H1 (cell line): ENCODE data around the gene OR2T35. TPM values are rescaled to one million over a fixed set of nuclear protein-coding genes. Genes with fewer than 3 reads are reported as not detected.

Source experiments
- CTCF ChIA-PET: fragments of 300-600 bp; sonication (Branson Sonifier 250); formaldehyde crosslinking; loops from one replicate; lab custom pipeline; 2021; ENCODE audit not compliant: partially characterized antibody; lab: Charles Lee
- POLR2A ChIA-PET: fragments of 300-600 bp; sonication (Branson Sonifier 250); formaldehyde crosslinking; loops from one replicate; lab custom pipeline; 2021; ENCODE audit warnings: inconsistent platforms; ENCODE audit not compliant: partially characterized antibody; lab: Charles Lee
- DNase-seq, 2 experiments: peaks; one replicate each; pipeline versions ENCODE4 v3.0.0 to v3.0.0-alpha.2; 2010 to 2022; ENCODE audit warnings: low spot score in 2 of 2, low read depth in 1 of 2, mixed read lengths in 1 of 2
- FAIRE-seq: peaks from 2 replicates; lab custom pipeline; 2011; peaks lifted over from hg19 to GRCh38; lab: Jason Lieb, UNC
- H2AFZ ChIP-seq: 2 replicates; pipeline ENCODE4 v1.8.1; 2012; ENCODE audit warnings: low read length, inconsistent platforms
- H2AK5ac ChIP-seq: 2 replicates; pipeline ENCODE4 v1.6.1; 2013; ENCODE audit warnings: low read depth, low read length
- H2BK120ac ChIP-seq: replicated peaks from 2 replicates; pipeline ENCODE3; 2013; ENCODE audit warnings: low read depth, low read length, inconsistent platforms
- H2BK12ac ChIP-seq: 2 replicates; pipeline ENCODE4 v1.6.1; 2013; ENCODE audit warnings: low read depth, low read length
- H2BK15ac ChIP-seq: 2 replicates; pipeline ENCODE4 v1.6.1; 2013; ENCODE audit warnings: low read length
- H2BK20ac ChIP-seq: 2 replicates; pipeline ENCODE4 v1.6.1; 2013; ENCODE audit warnings: low read length
- H2BK5ac ChIP-seq: 2 replicates; pipeline ENCODE4 v1.6.1; 2013; ENCODE audit warnings: low read depth, low read length
- H3K14ac ChIP-seq: 2 replicates; pipeline ENCODE4 v1.6.1; 2013; ENCODE audit warnings: inconsistent platforms; ENCODE audit not compliant: insufficient read length
- H3K18ac ChIP-seq: 2 replicates; pipeline ENCODE4 v1.6.1; 2013; ENCODE audit warnings: low read length; ENCODE audit errors: extremely low read depth
- H3K23ac ChIP-seq: 2 replicates; pipeline ENCODE4 v1.6.1; 2013; ENCODE audit warnings: inconsistent platforms; ENCODE audit not compliant: insufficient read length
- H3K23me2 ChIP-seq: 2 replicates; pipeline ENCODE4 v1.6.1; 2013; ENCODE audit warnings: low read depth, low read length
- H3K27ac ChIP-seq: 2 replicates; pipeline ENCODE4 v1.6.1; 2011; ENCODE audit warnings: low read depth, low read length, inconsistent platforms
- H3K27me3 ChIP-seq, 4 experiments: replicated peaks in 1 of 4; 1 replicate in 1 of 4; 2 replicates in 3 of 4; pipeline versions ENCODE4 v1.6.1 to v1.8.1; 2011 to 2013; ENCODE audit warnings: low read length in 3 of 4, mild to moderate bottlenecking in 3 of 4, inconsistent platforms in 2 of 4, mixed read lengths in 2 of 4, moderate library complexity in 1 of 4; ENCODE audit not compliant: control insufficient read depth in 3 of 4, insufficient read depth in 3 of 4; ENCODE audit errors: extremely low read depth in 1 of 4
- H3K36me3 ChIP-seq, 4 experiments: 2 replicates each; pipeline versions ENCODE4 v1.6.1 to v1.8.1; 2011 to 2013; ENCODE audit warnings: mild to moderate bottlenecking in 4 of 4, low read length in 3 of 4, moderate library complexity in 2 of 4, control low read depth in 1 of 4, inconsistent platforms in 1 of 4; ENCODE audit not compliant: insufficient read depth in 4 of 4, control insufficient read depth in 2 of 4
- H3K4ac ChIP-seq: replicated peaks from 2 replicates; pipeline ENCODE3; 2013; ENCODE audit warnings: low read length, low read depth, mixed read lengths, inconsistent platforms; ENCODE audit not compliant: insufficient read length
- H3K4me1 ChIP-seq, 4 experiments: replicated peaks in 1 of 4; 1 replicate in 1 of 4; 2 replicates in 3 of 4; pipeline versions ENCODE4 v1.6.1 to v1.8.1; 2011 to 2013; ENCODE audit warnings: low read length in 3 of 4, inconsistent platforms in 2 of 4, mixed read lengths in 1 of 4; ENCODE audit not compliant: insufficient read depth in 4 of 4, control insufficient read depth in 3 of 4
- H3K4me2 ChIP-seq, 2 experiments: 2 replicates each; pipeline versions ENCODE4 v1.6.1 to v1.8.1; 2011 to 2013; ENCODE audit warnings: low read depth in 2 of 2, low read length in 2 of 2, control low read depth in 1 of 2, inconsistent platforms in 1 of 2, mild to moderate bottlenecking in 1 of 2; ENCODE audit not compliant: insufficient read depth in 1 of 2
- H3K4me3 ChIP-seq, 4 experiments: fragments of 200-600, 300-600 bp in 1 of 4; sonication (generic), shearing (Covaris generic), sonication (Bioruptor Twin) in 1 of 4; 2 replicates each; pipeline versions ENCODE4 v1.5.1 to v1.8.1; 2011 to 2016; ENCODE audit warnings: low read length in 4 of 4, low read depth in 3 of 4, control low read depth in 2 of 4, inconsistent platforms in 2 of 4, mild to moderate bottlenecking in 2 of 4, mixed read lengths in 1 of 4, moderate library complexity in 1 of 4; ENCODE audit not compliant: insufficient read depth in 2 of 4; ENCODE audit errors: extremely low read depth in 1 of 4
- H3K56ac ChIP-seq: replicated peaks from 2 replicates; pipeline ENCODE3; 2013; ENCODE audit warnings: low read depth, mild to moderate bottlenecking, mixed read lengths, low read length, inconsistent platforms; ENCODE audit not compliant: insufficient read length
- H3K79me1 ChIP-seq: 2 replicates; pipeline ENCODE4 v1.6.1; 2013; ENCODE audit warnings: low read depth, low read length, control low read depth
- H3K79me2 ChIP-seq, 2 experiments: 2 replicates each; pipeline versions ENCODE4 v1.6.1 to v1.8.1; 2012 to 2013; ENCODE audit warnings: low read length in 2 of 2, mild to moderate bottlenecking in 2 of 2, inconsistent platforms in 1 of 2; ENCODE audit not compliant: insufficient read depth in 2 of 2, control insufficient read depth in 1 of 2
- H3K9ac ChIP-seq, 4 experiments: replicated peaks in 1 of 4; 1 replicate in 1 of 4; 2 replicates in 3 of 4; pipeline versions ENCODE4 v1.6.1 to v1.8.1; 2011 to 2013; ENCODE audit warnings: low read depth in 3 of 4, low read length in 3 of 4, control low read depth in 2 of 4, mild to moderate bottlenecking in 2 of 4, moderate library complexity in 2 of 4, inconsistent platforms in 1 of 4; ENCODE audit errors: extremely low read depth in 1 of 4
- H3K9me3 ChIP-seq, 2 experiments: 2 replicates each; pipeline versions ENCODE4 v1.6.1 to v1.8.1; 2012 to 2013; ENCODE audit warnings: mild to moderate bottlenecking in 2 of 2, moderate library complexity in 2 of 2, control low read depth in 1 of 2, inconsistent platforms in 1 of 2, low read depth in 1 of 2, low read length in 1 of 2, mixed read lengths in 1 of 2; ENCODE audit not compliant: insufficient read depth in 2 of 2
- H4K20me1 ChIP-seq, 2 experiments: replicated peaks in 1 of 2; 2 replicates each; pipeline versions ENCODE3 to v1.8.1; 2011 to 2013; ENCODE audit warnings: inconsistent platforms in 2 of 2, low read length in 2 of 2, mild to moderate bottlenecking in 1 of 2; ENCODE audit not compliant: insufficient read depth in 2 of 2, control insufficient read depth in 1 of 2
- H4K5ac ChIP-seq: 2 replicates; pipeline ENCODE4 v1.6.1; 2013; ENCODE audit warnings: low read length, low read depth, mixed read lengths, inconsistent platforms; ENCODE audit not compliant: insufficient read length
- H4K8ac ChIP-seq: 2 replicates; pipeline ENCODE4 v1.8.0; 2013; ENCODE audit warnings: mild to moderate bottlenecking, moderate library complexity, low read length, inconsistent platforms; ENCODE audit not compliant: insufficient read depth; ENCODE audit errors: extremely low read depth
- H4K91ac ChIP-seq: replicated peaks from 2 replicates; pipeline ENCODE3; 2013; ENCODE audit warnings: low read length, mixed read lengths, inconsistent platforms; ENCODE audit not compliant: insufficient read length
- ASH2L ChIP-seq: fragments of 200-600, 300-600 bp; sonication (generic); IDR thresholded peaks from one replicate; pipeline ENCODE4 v1.7.1; 2017; ENCODE audit warnings: low read length
- CTBP2 ChIP-seq: IDR thresholded peaks from 2 replicates; pipeline ENCODE4 v1.7.0; 2011; ENCODE audit warnings: borderline replicate concordance, mild to moderate bottlenecking, moderate library complexity, mixed read lengths, low read length; ENCODE audit not compliant: insufficient read depth, insufficient read length
- HDAC2 ChIP-seq, 2 experiments: fragments of 300-600 bp in 1 of 2; sonication (generic) in 1 of 2; IDR thresholded peaks; 2 replicates each; pipeline ENCODE4 v1.6.1; 2011 to 2012; ENCODE audit warnings: low read depth in 2 of 2, low read length in 2 of 2, mild to moderate bottlenecking in 2 of 2, moderate library complexity in 2 of 2, borderline replicate concordance in 1 of 2, inconsistent platforms in 1 of 2
- POLR2AphosphoS5 ChIP-seq: IDR thresholded peaks from 2 replicates; pipeline ENCODE4 v1.6.1; 2011; ENCODE audit warnings: low read depth, low read length
- SIN3A ChIP-seq, 2 experiments: IDR thresholded peaks in 1 of 2; conservative IDR thresholded peaks in 1 of 2; 2 replicates each; pipeline ENCODE4 v1.6.1; 2011 to 2012; ENCODE audit warnings: low read length in 2 of 2, improper control_type of control experiment in 1 of 2, low read depth in 1 of 2, mild to moderate bottlenecking in 1 of 2
- SRF ChIP-seq: IDR thresholded peaks from 2 replicates; pipeline ENCODE4 v1.6.1; 2011; ENCODE audit warnings: mild to moderate bottlenecking, low read depth, low read length, moderate library complexity
- WGBS, 2 experiments: shearing (Covaris generic) in 1 of 2; methylation state at CpG; one replicate each; pipeline versions ENCODE4 v1.1.6 to v1.1.7; 2013 to 2015; ENCODE audit warnings: low lambda C conversion rate in 2 of 2, mixed read lengths in 2 of 2, inconsistent platforms in 1 of 2, low coverage in 1 of 2, missing lambda C conversion rate in 1 of 2; ENCODE audit not compliant: insufficient replicate concordance in 2 of 2, insufficient coverage in 1 of 2, insufficient read length in 1 of 2; ENCODE audit errors: extremely low coverage in 1 of 2, missing lambda C conversion rate in 1 of 2; 5-methylcytosine and 5-hydroxymethylcytosine counted together
- polyA plus RNA-seq, 7 experiments: library from polyadenylated mRNA; depleted of rRNA in 3 of 7; stranded (reverse) in 5 of 7; unstranded in 2 of 7; fragments of >200 nt in 5 of 7; fragments of 200-250 nt in 2 of 7; gene quantifications; 1 replicate in 5 of 7; 2 replicates in 1 of 7; 4 replicates in 1 of 7; pipeline versions ENCODE4 v1.2.1 to v1.2.3, GENCODE V29; 2011 to 2013; ENCODE audit warnings: missing spikeins in 2 of 7, mixed read lengths in 2 of 7
- total RNA-seq: library from RNA; stranded (reverse); fragmentation: NEBNext Ultra II Directional; extraction: Animal tissue kit (Norgen Biotek cat#: 25700); gene quantifications from 2 replicates; pipeline ENCODE4 v1.2.1, GENCODE V29; 2021

OR2T35 gene
- total and polyA plus RNA-seq, 2 of the 8 experiments (the other 6 are each of a cell fraction or from before 2014, with no cell fraction given) = not detected

- no peak overlapping the region for H2BK15ac ChIP-seq
- no peak overlapping the region for H3K23ac ChIP-seq
- POLR2A ChIA-PET = no interaction called here
- WGBS, 2 experiments = 89% methylated on average over 1 of the region's 1 CpG; no CpG with 5 or more reads in 1 of the 2 experiments
- peaks cover 25 to 52% of the 10 kb centered on the region in 2 experiments for H3K9me3 ChIP-seq
- no peak overlapping the region for H3K9ac ChIP-seq
- no peak overlapping the region for H4K5ac ChIP-seq
- no peaks in the 10 kb centered on the region for H3K4me1 ChIP-seq
- no peaks in the 10 kb centered on the region for H3K79me2 ChIP-seq
- no peak overlapping the region for H2BK20ac ChIP-seq
- H3K4me2 ChIP-seq = no peak overlapping the region
- H3K56ac ChIP-seq = no peak overlapping the region
- no peaks in the 10 kb centered on the region for H4K20me1 ChIP-seq
- no peak overlapping the region for H3K4ac ChIP-seq
- H4K8ac ChIP-seq = no peak overlapping the region
- no peak overlapping the region for H3K27ac ChIP-seq
- no peak overlapping the region for H2BK120ac ChIP-seq
- no peaks in the 10 kb centered on the region for H3K27me3 ChIP-seq
- H2AFZ ChIP-seq = no peak overlapping the region
- H2BK5ac ChIP-seq = no peak overlapping the region
- no peaks in the 10 kb centered on the region for H3K36me3 ChIP-seq
- no peaks in the 10 kb centered on the region for H3K79me1 ChIP-seq
- no peak overlapping the region for H2AK5ac ChIP-seq
- no peaks in the 10 kb centered on the region for H3K23me2 ChIP-seq
- no peak for TF ChIP-seq HDAC2 (IDR thresholded peaks at IDR 0.05; ENCODE audit: borderline replicate concordance in 1 of 2, low read depth in 2 of 2, low read length in 2 of 2)
- TF ChIP-seq CTBP2 = no peak
- TF ChIP-seq SRF = no peak
- TF ChIP-seq SIN3A (conservative IDR thresholded peaks at IDR 0.05 in 1 of 2, IDR thresholded peaks at IDR 0.05 in 1 of 2; ENCODE audit: low read depth in 1 of 2, low read length in 2 of 2) = no peak
- no peak for TF ChIP-seq POLR2AphosphoS5
- no peak for TF ChIP-seq ASH2L
- H3K4me3 ChIP-seq = no peak overlapping the region
- CTCF ChIA-PET = no interaction called here
- FAIRE-seq (no peak), DNase-seq (no peak)
- no peak overlapping the region for H3K18ac ChIP-seq
- no peak overlapping the region for H3K14ac ChIP-seq
- H2BK12ac ChIP-seq = no peak overlapping the region
- H4K91ac ChIP-seq = no peak overlapping the region
These were observed 24.9 kb upstream of the OR2T35 start for GRCh38 chr1:248670003-248670402.
